GM23338 (cell line): ENCODE measurements around the gene OR10S1. TPM values are rescaled to one million over a fixed set of nuclear protein-coding genes. Genes with fewer than 3 reads are reported as not detected.

ENCODE experiments used
- ATAC-seq: fragments of 200-7000 bp; cut with Tn5 transposase; 3 replicates; pipeline ENCODE4 v1.9.1; 2020
- DNase-seq: peaks from one replicate; pipeline ENCODE4 v3.0.0-alpha.2; 2015; ENCODE audit warnings: low spot score
- H2AFZ ChIP-seq: fragments of 200-600 bp; sonication (generic); 2 replicates; pipeline ENCODE4 v1.8.0; 2016; ENCODE audit warnings: antibody characterized with exemption, mild to moderate bottlenecking, moderate library complexity
- H3F3A ChIP-seq: fragments of 200-600 bp; sonication (generic); replicated peaks from 2 replicates; pipeline ENCODE4 v1.8.0; 2017; ENCODE audit warnings: antibody characterized with exemption, mixed run types, low read depth
- H3K27ac ChIP-seq: fragments of 200-600 bp; sonication (generic); 2 replicates; pipeline ENCODE4 v1.6.1; 2016; ENCODE audit warnings: low read depth
- H3K27me3 ChIP-seq: fragments of 200-600 bp; sonication (generic); 2 replicates; pipeline ENCODE4 v1.8.0; 2016; ENCODE audit warnings: mild to moderate bottlenecking, mixed run types, moderate library complexity; ENCODE audit not compliant: insufficient read depth
- H3K36me3 ChIP-seq: fragments of 200-600 bp; sonication (generic); 2 replicates; pipeline ENCODE4 v1.8.0; 2016; ENCODE audit warnings: mild to moderate bottlenecking; ENCODE audit not compliant: insufficient read depth
- H3K4me1 ChIP-seq: fragments of 200-600 bp; sonication (generic); 2 replicates; pipeline ENCODE4 v1.8.0; 2016; ENCODE audit warnings: mild to moderate bottlenecking, moderate library complexity; ENCODE audit not compliant: insufficient read depth
- H3K4me2 ChIP-seq: fragments of 200-600 bp; sonication (generic); 2 replicates; pipeline ENCODE4 v1.7.1; 2017; ENCODE audit warnings: mixed run types
- H3K4me3 ChIP-seq: fragments of 200-600 bp; sonication (generic); 2 replicates; pipeline ENCODE4 v1.6.1; 2016; ENCODE audit warnings: mixed run types
- H3K79me2 ChIP-seq: fragments of 200-600 bp; sonication (generic); replicated peaks from 2 replicates; pipeline ENCODE4 v1.8.0; 2017; ENCODE audit warnings: mild to moderate bottlenecking; ENCODE audit not compliant: insufficient read depth
- H3K9me2 ChIP-seq: fragments of 200-600 bp; sonication (generic); 2 replicates; pipeline ENCODE4 v1.8.0; 2017; ENCODE audit not compliant: insufficient read depth
- H4K20me1 ChIP-seq: fragments of 200-600 bp; sonication (generic); replicated peaks from 2 replicates; pipeline ENCODE4 v1.8.0; 2017; ENCODE audit warnings: mild to moderate bottlenecking; ENCODE audit not compliant: insufficient read depth
- H3K27ac Mint-ChIP-seq: 2 replicates; pipeline ENCODE4 v1.8.0; 2020; ENCODE audit warnings: inconsistent platforms, mild to moderate bottlenecking, moderate library complexity, mixed read lengths
- H3K27me3 Mint-ChIP-seq: 3 replicates; pipeline ENCODE4 v1.8.0; 2022; ENCODE audit warnings: low read depth, mild to moderate bottlenecking, moderate library complexity, mixed read lengths, inconsistent platforms; ENCODE audit not compliant: insufficient read depth, poor library complexity
- H3K36me3 Mint-ChIP-seq: 3 replicates; pipeline ENCODE4 v1.8.0; 2021; ENCODE audit warnings: low read depth, mild to moderate bottlenecking, inconsistent platforms, moderate library complexity, mixed read lengths
- H3K4me1 Mint-ChIP-seq: 3 replicates; pipeline ENCODE4 v1.8.0; 2020; ENCODE audit warnings: mild to moderate bottlenecking, inconsistent platforms, mixed read lengths
- H3K4me3 Mint-ChIP-seq: 3 replicates; pipeline ENCODE4 v1.8.0; 2021; ENCODE audit warnings: moderate library complexity, mild to moderate bottlenecking, inconsistent platforms, mixed read lengths
- H3K9me3 Mint-ChIP-seq: 3 replicates; pipeline ENCODE4 v1.8.0; 2020; ENCODE audit warnings: moderate library complexity, mild to moderate bottlenecking, inconsistent platforms, mixed read lengths
- CREB1 ChIP-seq: fragments of 250-450 bp; sonication (Bioruptor Pico); IDR thresholded peaks from 2 replicates; pipeline ENCODE4 v1.5.0; 2020; ENCODE audit warnings: low read depth, mild to moderate bottlenecking, moderate library complexity
- CTCF ChIP-seq, 2 experiments: fragments of 200-600 bp in 1 of 2; sonication (generic) in 1 of 2; conservative IDR thresholded peaks; 2 replicates each; pipeline versions ENCODE4 v1.5.1 to v1.6.1; 2016 to 2017; ENCODE audit warnings: antibody characterized with exemption in 2 of 2, low read depth in 2 of 2, mild to moderate bottlenecking in 2 of 2, moderate library complexity in 1 of 2
- EZH2 ChIP-seq: fragments of 200-600 bp; sonication (generic); IDR thresholded peaks from one replicate; pipeline ENCODE4 v1.8.0; 2017; ENCODE audit warnings: antibody characterized with exemption, mild to moderate bottlenecking, low read depth; ENCODE audit not compliant: unreplicated experiment
- EZH2phosphoT487 ChIP-seq: fragments of 200-600 bp; sonication (generic); IDR thresholded peaks from one replicate; pipeline ENCODE4 v1.8.1; 2018; ENCODE audit warnings: antibody characterized with exemption; ENCODE audit not compliant: unreplicated experiment
- NANOG ChIP-seq: IDR thresholded peaks from 2 replicates; pipeline ENCODE4 v1.6.1; 2016; ENCODE audit warnings: antibody characterized with exemption, borderline replicate concordance
- STAT1 ChIP-seq: IDR thresholded peaks from one replicate; pipeline ENCODE4 v1.6.1; 2016; ENCODE audit warnings: antibody characterized with exemption; ENCODE audit not compliant: unreplicated experiment
- ZNF114 ChIP-seq: fragments of 250-450 bp; sonication (Bioruptor Pico); IDR thresholded peaks from 2 replicates; pipeline ENCODE4 v1.5.0; 2020; ENCODE audit warnings: mild to moderate bottlenecking, moderate library complexity
- ZNF331 ChIP-seq: fragments of 250-450 bp; sonication (Bioruptor Pico); IDR thresholded peaks from 2 replicates; pipeline ENCODE4 v1.5.0; 2020; ENCODE audit warnings: low read depth, mild to moderate bottlenecking, moderate library complexity
- polyA plus RNA-seq: library from polyadenylated mRNA; unstranded; fragments of >200 nt; fragmentation: Nextera tagmentation; extraction: Ambion mirVana; gene quantifications from 2 replicates; pipeline ENCODE4 v1.2.1, GENCODE V29; 2016
- total RNA-seq: library from RNA; depleted of rRNA; stranded (reverse); fragments of >200 nt; shearing (Covaris generic); gene quantifications from 2 replicates; pipeline ENCODE4 v1.2.3, GENCODE V29; 2014
- TF ChIP-seq, protein P1 (sequence below): IDR thresholded peaks from one replicate; pipeline ENCODE4 v1.6.1; 2018; ENCODE audit warnings: antibody characterized with exemption; ENCODE audit not compliant: unreplicated experiment

The OR10S1 gene
- total and polyA plus RNA-seq, 2 experiments from 2014 or later = not detected

- no peak for TF ChIP-seq EZH2
- TF ChIP-seq EZH2phosphoT487 = no peak
- no peak for TF ChIP-seq STAT1
Measured at GRCh38 chr11:124012697-124013096, 35.1 kb upstream of the OR10S1 start, which contains the start of gene OR10G4 (continued).

- no peak within 1 kb of the TSS for H3K27ac Mint-ChIP-seq
- Histone ChIP-seq H4K20me1 (no peaks in the 10 kb centered on the region), H3K79me2 (no peaks in the 10 kb centered on the region), H2AFZ (no peak within 1 kb of the TSS), H3K9me2 (0 out of 2 replicates have a peak, but pooled peaks cover 4% of the 10 kb centered on the region), H3K36me3 (no peaks in the 10 kb centered on the region), H3K27ac (no peak within 1 kb of the TSS), H3K4me1 (no peaks in the 10 kb centered on the region), H3K4me2 (no peak within 1 kb of the TSS), H3K4me3 (no peak within 1 kb of the TSS), H3F3A (no peaks in the 10 kb centered on the region), H3K27me3 (no peaks in the 10 kb centered on the region)
- H3K27me3 Mint-ChIP-seq = peaks cover 2% of the 10 kb centered on the region
- H3K36me3 Mint-ChIP-seq = no peaks in the 10 kb centered on the region
- ATAC-seq (no peak), DNase-seq (no peak)
- no peak for TF ChIP-seq EZH2phosphoT487
- TF ChIP-seq ZNF331 (CRISPR knock-in tag) = no peak
- TF ChIP-seq ZNF114 = no peak
- no peak for TF ChIP-seq NANOG
- TF ChIP-seq CTCF (conservative IDR thresholded peaks at IDR 0.05; ENCODE audit: low read depth in 2 of 2) = no peak
- TF ChIP-seq CREB1 (CRISPR knock-in tag) = no peak
- TF ChIP-seq, protein P1, sequence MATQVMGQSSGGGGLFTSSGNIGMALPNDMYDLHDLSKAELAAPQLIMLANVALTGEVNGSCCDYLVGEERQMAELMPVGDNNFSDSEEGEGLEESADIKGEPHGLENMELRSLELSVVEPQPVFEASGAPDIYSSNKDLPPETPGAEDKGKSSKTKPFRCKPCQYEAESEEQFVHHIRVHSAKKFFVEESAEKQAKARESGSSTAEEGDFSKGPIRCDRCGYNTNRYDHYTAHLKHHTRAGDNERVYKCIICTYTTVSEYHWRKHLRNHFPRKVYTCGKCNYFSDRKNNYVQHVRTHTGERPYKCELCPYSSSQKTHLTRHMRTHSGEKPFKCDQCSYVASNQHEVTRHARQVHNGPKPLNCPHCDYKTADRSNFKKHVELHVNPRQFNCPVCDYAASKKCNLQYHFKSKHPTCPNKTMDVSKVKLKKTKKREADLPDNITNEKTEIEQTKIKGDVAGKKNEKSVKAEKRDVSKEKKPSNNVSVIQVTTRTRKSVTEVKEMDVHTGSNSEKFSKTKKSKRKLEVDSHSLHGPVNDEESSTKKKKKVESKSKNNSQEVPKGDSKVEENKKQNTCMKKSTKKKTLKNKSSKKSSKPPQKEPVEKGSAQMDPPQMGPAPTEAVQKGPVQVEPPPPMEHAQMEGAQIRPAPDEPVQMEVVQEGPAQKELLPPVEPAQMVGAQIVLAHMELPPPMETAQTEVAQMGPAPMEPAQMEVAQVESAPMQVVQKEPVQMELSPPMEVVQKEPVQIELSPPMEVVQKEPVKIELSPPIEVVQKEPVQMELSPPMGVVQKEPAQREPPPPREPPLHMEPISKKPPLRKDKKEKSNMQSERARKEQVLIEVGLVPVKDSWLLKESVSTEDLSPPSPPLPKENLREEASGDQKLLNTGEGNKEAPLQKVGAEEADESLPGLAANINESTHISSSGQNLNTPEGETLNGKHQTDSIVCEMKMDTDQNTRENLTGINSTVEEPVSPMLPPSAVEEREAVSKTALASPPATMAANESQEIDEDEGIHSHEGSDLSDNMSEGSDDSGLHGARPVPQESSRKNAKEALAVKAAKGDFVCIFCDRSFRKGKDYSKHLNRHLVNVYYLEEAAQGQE = no peak
- H3K4me1 Mint-ChIP-seq = no peaks in the 10 kb centered on the region; the same call in 2 of the 3 replicates
- no peak within 1 kb of the TSS for H3K4me3 Mint-ChIP-seq
- H3K9me3 Mint-ChIP-seq = no peaks in the 10 kb centered on the region; the same call in 2 of the 3 replicates
Measured at GRCh38 chr11:123995119-123995518, 17.5 kb upstream of the OR10S1 start, which contains the start of gene OR10G6. Gene OR10G6, minus strand, starts transcription at chr11:123995161. Its CDS starts 0 bp downstream, at chr11:123995161.
